Measurements from ENCODE around the gene KCNAB3. TPM values are rescaled to one million over a fixed set of nuclear protein-coding genes. Genes with fewer than 3 reads are reported as not detected.
"Not testable (repeated sequence)": the region's sequence is repeated elsewhere in the genome, so short reads cannot be mapped to it uniquely, and the experiment has no call there.

KCNAB3 gene
- 1.8 and 3.5 TPM in 2 replicates for total RNA-seq (2014; rRNA removed; shearing (Covaris generic))
- 0.49 and 0.51 TPM in 2 replicates for polyA plus RNA-seq (2015; cell fraction: cytosol; rRNA removed)
- 23.6 and 27.6 TPM in 2 replicates for polyA plus RNA-seq (2015; cell fraction: nucleus; rRNA removed)

DNA sequence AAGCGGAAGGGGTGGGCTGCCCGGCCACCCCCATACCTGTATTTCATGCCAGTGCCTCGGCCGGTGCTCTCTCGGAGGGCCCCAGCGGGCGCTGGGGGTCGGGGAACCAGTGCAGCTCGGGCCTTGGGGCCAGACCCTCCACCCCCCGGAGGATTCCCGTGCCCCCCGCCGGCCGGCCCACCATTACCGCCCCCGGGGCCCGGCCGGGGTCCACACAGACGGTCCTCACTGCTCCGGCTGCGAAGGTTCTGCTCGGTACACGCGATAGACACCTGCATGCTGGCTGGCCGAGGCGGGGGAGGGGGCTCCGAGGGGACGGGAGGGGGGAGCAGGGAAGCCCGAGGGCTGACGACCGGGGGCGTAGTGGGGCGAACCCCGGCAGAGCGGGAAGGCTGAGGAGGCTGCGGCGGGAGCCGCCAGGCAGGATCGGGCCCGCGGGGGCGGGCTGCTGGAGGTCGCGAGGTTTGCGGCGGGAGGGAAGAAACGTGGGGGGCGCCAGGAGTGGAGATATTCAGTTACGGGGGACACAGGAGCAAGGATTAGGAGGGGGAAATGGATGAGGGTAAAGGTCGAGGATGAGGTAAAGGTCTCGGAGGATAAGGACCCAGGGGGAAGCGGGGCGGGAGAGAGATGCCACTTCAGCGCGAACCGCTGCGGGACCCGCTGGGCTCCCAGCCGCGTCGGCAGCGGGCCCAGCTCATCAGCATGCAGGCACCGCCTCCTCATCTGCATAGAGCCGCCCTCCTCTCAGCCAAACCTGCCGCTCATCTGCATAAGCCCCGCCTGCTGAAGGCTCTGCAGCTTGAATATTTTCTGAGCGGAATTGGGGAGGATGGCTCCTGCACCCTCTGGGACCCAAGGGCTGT lies at the start of gene KCNAB3:
Gene KCNAB3 (minus strand): TSS at position 699 of the 866 bp plus-strand sequence. CDS start 421 bp downstream, at position 278.
- no peak for DNase-seq (ENCODE audit: low read depth)

DNA sequence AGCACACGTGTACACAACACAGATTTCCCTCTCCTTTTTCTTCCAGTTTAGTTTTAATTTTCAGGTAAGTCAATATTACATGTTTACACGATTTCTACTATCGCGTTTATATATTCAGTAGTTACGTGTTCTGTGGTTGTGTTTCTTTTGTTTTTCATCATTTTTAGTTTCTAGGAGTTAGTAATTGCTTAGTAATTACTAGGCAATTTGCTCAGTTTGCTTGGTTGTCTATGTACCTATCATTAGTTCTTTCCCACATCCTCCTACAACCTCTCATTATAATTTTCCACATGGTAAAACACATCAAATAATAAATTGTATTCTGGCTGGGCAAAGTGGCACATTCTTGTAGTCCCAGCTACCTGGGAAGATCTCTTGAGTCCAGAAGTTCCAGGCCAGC lies 48.1 kb upstream of the KCNAB3 start:
- no peak for DNase-seq (ENCODE audit: low read depth)

DNA sequence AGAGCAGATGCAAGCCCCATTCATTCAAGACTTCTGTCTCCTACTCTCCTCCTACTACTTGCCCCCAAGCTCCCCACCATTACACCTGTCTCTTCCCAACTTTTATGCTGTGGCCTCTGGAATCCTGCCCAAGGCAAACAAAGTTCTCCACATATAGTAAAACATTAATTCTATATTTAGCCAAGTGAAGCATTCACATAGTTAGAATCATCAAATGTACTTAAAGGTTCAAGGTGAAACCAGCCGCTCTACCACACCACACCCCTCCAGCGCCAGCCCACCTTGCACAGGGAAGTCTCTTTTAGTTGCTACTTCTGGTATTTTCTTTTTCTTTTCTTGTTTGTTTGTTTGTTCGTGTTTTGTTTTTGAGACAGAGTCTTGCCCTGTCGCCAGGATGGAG lies 47.4 kb upstream of the KCNAB3 start:
- DNase-seq (ENCODE audit: low read depth): no peak

- DNase-seq (ENCODE audit: low read depth): no peak
Observed at GRCh38 chr17:7974638-7975131, 45.0 kb upstream of the KCNAB3 start.

GRCh38 chr17:7972131-7972785 lies 42.6 kb upstream of the KCNAB3 start:
- DNase-seq (ENCODE audit: low read depth): no peak

- no peak for DNase-seq (ENCODE audit: low read depth)
Observed at GRCh38 chr17:7971651-7972050, 42.0 kb upstream of the KCNAB3 start.

DNA sequence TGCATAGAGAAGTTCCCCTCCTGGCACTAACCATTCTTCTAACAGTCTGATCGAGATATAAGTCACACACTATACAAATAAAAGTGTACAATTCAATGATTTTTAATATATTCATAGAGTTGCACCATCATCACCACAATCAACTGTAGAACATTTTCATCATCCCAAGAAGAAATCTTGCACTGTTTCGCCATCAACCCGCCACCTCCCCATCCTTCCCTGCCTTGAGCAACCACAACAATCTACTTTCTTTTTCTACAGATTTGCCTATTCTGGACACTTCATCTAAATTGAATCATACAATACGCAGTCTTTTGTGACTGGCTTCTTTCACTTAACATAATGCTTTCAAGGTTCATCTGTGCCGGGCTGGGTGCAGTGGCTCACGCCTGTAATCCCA lies 39.8 kb upstream of the KCNAB3 start:
- no peak for DNase-seq (ENCODE audit: low read depth)

DNA sequence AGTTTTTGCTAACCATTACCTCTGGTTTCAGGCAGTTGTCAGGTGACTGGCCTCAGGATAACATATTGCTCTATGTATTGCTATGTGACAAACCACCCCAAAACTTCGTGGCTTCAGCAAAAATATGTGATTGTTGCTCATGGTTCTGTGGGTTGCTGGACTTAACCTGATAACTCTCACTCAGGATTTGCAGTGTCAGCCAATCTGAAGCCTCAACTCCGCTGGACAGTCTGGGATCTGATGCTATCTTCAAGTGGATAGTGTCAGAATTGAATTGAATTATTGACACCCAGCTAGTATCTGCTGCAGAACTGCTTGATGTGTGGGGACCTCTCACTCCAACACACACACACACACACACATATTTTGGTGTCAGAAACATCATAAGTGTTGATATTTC lies 38.1 kb upstream of the KCNAB3 start:
- DNase-seq (ENCODE audit: low read depth): no peak

DNA sequence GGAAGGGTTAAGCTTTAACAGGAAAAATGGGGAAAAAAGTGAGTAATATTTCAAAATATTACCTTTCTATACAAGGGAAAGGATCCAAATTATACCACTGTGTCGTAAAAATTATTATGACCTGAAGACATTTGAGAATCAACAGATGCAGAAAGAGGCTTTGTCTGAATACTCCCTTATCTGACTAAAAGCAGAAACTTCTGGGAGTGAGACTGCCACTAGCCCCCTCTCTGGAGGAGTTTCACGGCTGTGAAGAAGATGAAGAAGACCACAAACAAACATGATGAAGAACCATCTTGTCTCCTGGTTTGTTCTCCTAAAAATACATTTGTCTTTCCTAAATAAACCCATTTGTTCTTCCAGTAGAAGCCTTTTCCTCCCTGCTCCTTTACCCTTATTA lies 31.8 kb upstream of the KCNAB3 start:
- no peak for DNase-seq (ENCODE audit: low read depth)

GRCh38 chr17:7959503-7960253 lies 30.0 kb upstream of the KCNAB3 start:
- DNase-seq (ENCODE audit: low read depth): no peak

GRCh38 chr17:7956228-7956965 lies 26.7 kb upstream of the KCNAB3 start:
- no peak for DNase-seq (ENCODE audit: low read depth)

GRCh38 chr17:7955414-7956227 lies 26.0 kb upstream of the KCNAB3 start:
- DNase-seq (ENCODE audit: low read depth): no peak

- DNase-seq (ENCODE audit: low read depth): not testable (repeated sequence)
Observed at GRCh38 chr17:7953266-7953665, 23.6 kb upstream of the KCNAB3 start.

GRCh38 chr17:7951143-7951792 lies 21.6 kb upstream of the KCNAB3 start:
- DNase-seq (ENCODE audit: low read depth): no peak

GRCh38 chr17:7950578-7950977 lies 20.9 kb upstream of the KCNAB3 start:
- no peak for DNase-seq (ENCODE audit: low read depth)

DNA sequence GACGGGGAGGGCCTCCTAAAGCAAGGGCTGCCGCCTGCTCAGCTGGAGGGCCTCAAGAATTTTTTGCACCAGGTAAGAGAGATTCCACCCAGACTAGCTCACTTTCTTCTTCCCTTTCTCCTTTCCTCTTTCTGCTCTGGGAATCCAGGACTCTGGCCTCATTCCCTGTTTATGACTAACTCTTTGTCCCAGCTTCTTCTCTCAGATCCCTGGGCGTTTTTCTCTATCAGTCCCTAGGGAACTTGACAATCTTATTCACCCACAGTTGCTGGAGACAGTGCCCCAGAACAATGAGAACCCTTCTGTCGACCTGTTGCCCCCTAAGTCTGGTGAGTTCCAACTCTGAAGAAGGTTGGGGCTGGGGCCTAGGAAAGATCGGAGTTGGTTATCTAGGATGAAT lies 18.0 kb upstream of the KCNAB3 start:
- DNase-seq (ENCODE audit: low read depth): no peak

GRCh38 chr17:7946441-7946840 lies 16.8 kb upstream of the KCNAB3 start:
- DNase-seq (ENCODE audit: low read depth): no peak

DNA sequence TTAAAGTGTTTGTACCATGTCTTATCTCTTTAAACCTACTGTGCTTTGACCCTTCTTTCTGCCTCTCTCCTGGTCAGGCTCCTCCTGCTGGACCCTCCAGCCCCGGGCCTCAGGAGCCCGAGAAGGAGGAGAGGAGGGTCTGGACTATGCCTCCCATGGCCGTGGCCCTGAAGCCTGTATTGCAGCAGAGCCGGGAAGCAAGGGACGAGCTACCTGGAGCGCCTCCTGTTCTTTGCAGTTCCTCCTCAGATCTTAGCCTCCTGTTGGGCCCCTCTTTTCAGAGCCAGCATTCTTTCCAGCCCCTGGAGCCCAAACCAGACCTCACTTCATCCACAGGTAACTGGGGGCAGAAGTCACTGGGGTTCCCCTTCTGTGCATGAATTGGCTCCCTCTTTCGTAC lies 16.0 kb upstream of the KCNAB3 start:
- DNase-seq (ENCODE audit: low read depth): no peak

DNA sequence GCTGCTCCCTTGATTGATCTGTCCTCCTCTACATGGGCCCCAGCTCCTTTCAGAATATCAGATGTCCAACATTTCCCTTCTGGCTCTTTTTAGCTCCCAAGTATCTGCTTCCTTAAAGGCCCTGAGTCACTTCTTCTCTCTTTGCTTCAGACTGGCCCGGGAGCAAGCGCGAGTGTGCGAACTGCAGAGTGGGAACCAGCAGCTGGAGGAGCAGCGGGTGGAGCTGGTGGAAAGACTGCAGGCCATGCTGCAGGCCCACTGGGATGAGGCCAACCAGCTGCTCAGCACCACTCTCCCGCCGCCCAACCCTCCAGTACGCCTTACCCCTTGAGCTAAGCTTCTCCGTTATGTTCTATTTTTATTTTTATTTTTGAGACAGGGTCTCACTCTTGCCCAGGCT lies 14.7 kb upstream of the KCNAB3 start:
- no peak for DNase-seq (ENCODE audit: low read depth)

- DNase-seq (ENCODE audit: low read depth): no peak
Observed at GRCh38 chr17:7943291-7943690, 13.6 kb upstream of the KCNAB3 start.

All from HT1080 (cell line).